GM19023 (cell line): ENCODE data around the gene REM1.

Experiments used
- ATAC-seq: cut with Tn5 transposase; IDR thresholded peaks from one replicate; pipeline ENCODE4 v1.9.1; 2021; ENCODE audit warnings: mild to moderate bottlenecking, moderate library complexity; ENCODE audit not compliant: unreplicated experiment

REM1 gene

DNA sequence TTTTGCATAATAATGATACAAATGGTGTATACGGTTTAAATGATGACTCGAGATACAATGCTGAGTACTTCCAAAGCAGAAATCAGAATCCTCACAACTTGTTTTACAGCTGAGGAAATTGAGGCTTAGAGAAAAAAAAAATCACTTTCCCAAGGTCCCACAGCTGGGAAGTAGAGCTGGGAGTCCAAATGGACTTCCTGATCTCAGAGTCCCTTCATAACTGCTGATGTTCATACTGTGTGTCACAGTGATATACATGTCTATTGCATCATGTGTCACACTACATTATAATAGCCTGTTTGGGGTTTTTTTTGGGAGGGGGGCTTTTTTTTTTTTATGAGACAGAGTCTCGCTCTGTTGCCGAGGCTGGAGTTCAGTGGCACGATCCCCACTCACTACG lies 47.6 kb downstream of the REM1 start:
- ATAC-seq = no peak

DNA sequence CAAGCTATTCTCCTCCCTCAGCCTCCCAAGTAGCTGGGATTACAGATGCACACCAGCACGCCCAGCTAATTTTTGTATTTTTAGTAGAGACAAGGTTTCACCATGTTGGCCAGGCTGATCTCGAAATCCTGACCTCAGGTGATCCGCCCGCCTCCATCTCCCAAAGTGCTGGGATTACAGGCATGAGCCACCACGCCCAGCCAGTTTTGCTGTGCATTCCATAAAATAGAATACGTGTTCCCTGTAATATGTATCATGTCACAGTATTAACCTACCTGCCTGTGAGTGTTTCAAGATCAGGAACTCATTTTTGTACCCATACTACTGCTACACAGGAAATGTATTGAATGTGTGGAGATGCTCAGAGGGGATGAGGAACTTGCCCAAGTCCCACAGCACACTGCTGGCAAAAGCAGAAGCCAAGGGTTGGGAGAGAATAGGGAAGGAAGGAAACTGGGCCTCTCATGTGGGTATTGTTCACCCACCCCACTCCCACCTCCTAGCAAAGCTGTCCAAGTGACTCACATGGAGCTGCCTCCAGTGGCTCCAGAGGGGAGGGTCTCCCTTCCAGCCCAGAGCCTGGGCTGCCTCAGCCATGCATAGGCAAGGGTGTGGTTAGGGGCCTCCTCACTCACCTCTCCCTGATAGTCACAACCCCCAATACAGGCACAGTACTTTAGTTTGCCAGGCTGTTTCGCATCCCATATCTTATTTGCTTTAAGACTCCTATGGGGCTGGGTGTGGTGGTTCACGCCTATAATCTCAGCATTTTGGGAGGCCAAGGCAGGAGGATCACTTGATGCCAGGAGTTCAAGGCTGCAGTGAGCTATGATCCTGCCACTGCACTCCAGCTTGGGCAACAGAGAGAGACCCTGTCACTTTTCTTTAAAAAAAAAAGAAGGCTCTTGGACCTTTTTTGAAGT lies 48.5 kb downstream of the REM1 start:
- ATAC-seq = no peak

DNA sequence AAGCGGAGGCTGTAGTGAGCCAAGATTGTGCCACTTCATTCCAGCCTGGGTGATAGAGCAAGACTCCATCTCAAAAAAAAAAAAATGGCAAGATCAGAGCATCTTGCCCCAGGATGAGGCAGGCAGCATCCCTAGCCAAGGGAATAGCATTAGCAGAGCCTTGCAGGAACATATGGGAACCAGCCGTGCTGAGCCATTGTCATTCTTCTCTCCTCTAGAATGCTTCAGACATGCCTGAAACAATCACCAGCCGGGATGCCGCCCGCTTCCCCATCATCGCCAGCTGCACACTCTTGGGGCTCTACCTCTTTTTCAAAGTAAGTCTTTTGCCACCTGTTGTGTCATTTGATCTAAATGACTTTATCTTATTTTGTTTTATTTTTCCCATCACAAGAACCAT lies 52.2 kb downstream of the REM1 start:
- no peak for ATAC-seq
